GM08714 (cell line): ENCODE results near the gene CCR7.

Experiments
- H3K4me3 ChIP-seq: fragments of 200-500 bp; sonication (Bioruptor generic); 2 replicates; pipeline ENCODE4 v1.5.1; 2014; ENCODE audit warnings: mild to moderate bottlenecking, low read length, inconsistent platforms
- ZNF274 ChIP-seq: IDR thresholded peaks from 2 replicates; pipeline ENCODE4 v1.6.1; 2012; ENCODE audit warnings: mild to moderate bottlenecking, low read depth, low read length

The CCR7 gene

DNA sequence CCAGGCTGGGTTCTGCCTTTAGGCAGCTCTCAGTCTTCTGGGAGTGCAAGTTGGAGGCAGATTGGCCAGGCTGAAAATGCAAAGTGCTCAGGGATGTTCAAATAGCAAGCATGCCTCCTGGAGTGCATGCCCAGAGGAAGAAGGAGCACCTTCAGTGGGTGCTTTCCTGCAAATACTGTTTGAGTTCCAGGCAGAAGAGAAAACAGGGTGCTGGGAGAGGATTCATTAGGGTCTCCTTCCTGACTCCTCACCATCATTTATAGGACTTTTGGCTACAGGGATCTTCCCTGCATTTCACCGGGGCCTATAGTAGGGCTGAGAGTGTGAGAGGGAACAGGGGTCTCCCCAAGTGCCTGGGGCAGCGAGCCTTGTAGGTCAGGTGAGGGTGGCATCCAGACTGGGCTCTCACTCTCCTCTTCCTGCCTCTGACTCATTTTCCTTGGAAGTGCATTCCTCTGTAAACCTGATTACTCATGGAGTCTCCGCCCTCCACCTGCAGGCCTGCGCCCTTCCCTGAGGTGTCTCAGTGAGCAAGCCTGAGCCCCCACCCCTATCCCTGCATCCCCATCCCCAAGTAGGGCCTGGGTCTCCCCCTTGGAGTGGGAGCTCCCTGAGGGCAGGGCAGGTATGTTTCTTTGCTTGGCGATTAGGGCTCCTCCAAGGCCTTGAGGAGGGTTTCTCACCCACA is 46.7 kb downstream of the CCR7 start:
- no peak for TF ChIP-seq ZNF274
- no peak overlapping the region for H3K4me3 ChIP-seq

DNA sequence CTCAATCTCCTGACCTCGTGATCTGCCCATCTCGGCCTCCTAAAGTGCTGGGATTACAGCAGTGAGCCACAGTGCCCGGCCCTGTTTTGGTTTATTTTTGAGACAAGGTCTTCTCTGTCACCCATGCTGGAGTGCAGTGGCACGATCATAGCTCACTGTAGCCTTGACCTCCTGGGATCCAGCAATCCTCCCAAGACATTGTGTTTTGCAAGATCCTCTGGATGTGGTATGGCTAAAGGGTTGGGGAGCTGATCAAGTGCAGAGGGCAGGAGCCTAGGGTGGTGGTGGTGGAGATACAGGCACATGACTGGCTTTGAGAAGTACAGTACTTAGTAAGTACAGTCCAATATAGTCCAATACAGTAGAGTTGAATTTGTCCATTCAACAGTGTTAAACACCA is 47.3 kb downstream of the CCR7 start:
- H3K4me3 ChIP-seq, result no peak overlapping the region
- no peak for TF ChIP-seq ZNF274

- peak overlapping the region; percentile 5; the same call in 1 of the 2 replicates for H3K4me3 ChIP-seq
- no peak for TF ChIP-seq ZNF274
These were observed 48.0 kb downstream of the CCR7 start for GRCh38 chr17:40517286-40517662.

GRCh38 chr17:40516581-40517285 is 48.5 kb downstream of the CCR7 start:
- H3K4me3 ChIP-seq, result peak overlapping the region; percentile 5; the same call in 1 of the 2 replicates
- TF ChIP-seq ZNF274, result no peak

DNA sequence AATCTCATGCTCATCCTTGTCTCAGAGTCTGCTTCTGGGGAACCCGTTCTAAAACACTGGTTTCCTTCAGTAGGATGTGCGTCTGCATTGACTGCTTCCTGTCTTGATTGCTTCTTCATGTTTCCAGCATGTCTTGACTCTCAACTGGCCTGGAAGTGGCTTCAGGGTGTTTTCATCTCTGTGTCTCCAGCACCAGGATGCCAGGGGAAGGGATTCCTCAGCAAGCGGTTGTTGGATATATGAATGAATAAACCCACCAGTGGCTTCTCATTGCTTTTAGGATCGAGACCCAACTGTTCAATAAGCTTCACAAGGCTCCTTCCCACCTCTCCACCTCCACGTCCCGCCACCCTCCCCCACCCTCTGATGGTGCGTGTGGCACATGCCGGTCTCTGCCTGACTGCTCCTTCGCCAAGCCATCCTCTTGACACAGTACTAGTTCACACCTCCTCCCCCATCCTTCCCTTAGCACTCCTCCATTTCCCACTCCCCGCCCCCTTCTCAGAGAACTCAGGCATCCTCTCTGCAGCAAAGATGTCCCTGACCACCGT is 49.7 kb downstream of the CCR7 start:
- H3K4me3 ChIP-seq, result no peak overlapping the region
- no peak for TF ChIP-seq ZNF274

- H3K4me3 ChIP-seq, result no peak overlapping the region
- no peak for TF ChIP-seq ZNF274
These were observed 50.3 kb downstream of the CCR7 start for GRCh38 chr17:40515011-40515410.

- TF ChIP-seq ZNF274, result no peak
- H3K4me3 ChIP-seq, result no peak overlapping the region
These were observed 51.0 kb downstream of the CCR7 start for GRCh38 chr17:40514013-40514875.

DNA sequence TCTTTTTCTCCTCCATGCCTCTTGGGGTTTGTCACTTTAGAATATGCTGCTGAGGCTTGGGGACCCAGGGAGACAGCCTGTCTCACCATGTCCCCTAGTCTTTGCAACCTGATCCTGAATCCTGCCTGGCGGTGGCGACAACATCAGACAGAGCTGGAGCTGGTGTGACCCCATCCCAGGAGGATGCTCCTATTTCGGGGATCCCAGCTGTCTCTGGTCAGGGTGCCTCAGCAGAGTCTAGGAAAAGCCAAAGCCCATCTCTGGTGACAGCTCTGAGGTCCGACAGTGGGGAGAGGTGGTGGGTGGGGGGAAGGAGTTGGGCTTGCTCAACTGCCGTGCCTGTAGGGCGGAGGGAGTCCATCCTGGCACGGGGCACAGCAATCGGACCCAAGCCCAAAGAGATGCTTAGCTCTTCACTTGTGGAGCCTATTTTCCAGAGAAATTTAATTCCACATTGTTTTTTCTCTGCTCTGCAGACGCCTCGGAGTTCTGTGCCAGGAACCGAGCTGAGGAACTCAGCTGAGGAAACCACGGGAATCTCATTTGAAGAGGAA is 53.5 kb downstream of the CCR7 start:
- no peak overlapping the region for H3K4me3 ChIP-seq
- no peak for TF ChIP-seq ZNF274

DNA sequence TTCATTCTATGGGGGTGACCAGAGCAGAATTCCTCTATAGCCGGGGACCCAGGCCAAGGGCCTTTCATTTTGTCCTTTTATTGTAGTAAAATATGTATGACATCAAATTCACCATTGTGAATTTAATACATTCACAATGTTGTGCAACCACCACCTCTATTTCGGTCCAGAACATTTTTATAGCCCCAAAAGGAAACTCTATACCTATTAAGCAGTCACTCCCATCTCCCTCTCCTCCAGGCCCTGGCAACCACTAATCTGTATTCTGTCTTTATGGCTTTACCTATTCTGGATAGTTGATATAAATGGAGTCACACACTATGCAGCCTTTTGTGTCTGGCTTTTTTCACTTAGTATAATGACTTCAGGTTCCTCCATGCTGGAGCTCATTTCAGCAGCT is 54.1 kb downstream of the CCR7 start:
- TF ChIP-seq ZNF274, result no peak
- H3K4me3 ChIP-seq, result no peak overlapping the region

GRCh38 chr17:40510328-40510648 is 55.0 kb downstream of the CCR7 start:
- no peak overlapping the region for H3K4me3 ChIP-seq
- TF ChIP-seq ZNF274, result no peak

DNA sequence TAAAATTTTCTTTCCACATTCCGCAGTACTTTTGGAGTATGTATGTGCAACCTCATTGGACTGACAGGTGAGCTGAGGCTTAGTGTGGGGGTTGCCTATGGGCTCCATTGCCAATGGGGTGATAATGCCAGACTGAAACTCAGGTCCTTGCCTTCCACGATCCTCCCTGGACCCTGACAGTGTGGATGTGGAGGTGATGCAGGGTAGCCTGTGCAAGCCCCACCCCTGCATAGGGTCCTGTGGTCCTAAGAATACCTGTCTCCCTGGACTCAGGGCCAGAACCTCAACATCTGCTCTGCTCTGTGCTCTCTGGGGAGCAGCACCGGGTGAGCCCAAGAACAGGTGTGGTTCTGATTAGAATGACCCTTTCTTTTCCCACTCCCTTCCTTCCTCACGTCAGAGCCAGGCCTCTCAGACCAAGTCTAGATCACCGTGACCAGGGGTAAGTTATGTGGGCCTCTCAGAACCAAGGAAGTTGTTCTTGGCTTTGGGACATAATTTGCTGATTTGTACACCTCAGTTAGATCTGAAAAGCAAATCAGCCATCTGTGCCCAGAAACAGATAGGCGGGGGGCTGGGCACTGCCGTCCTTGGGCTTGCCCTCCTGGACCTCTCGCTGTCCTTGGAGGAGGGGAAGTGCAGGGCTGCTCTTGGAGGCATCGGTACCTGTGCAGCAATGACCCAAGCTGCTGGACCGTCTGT is 55.5 kb downstream of the CCR7 start:
- no peak for TF ChIP-seq ZNF274
- no peak overlapping the region for H3K4me3 ChIP-seq

DNA sequence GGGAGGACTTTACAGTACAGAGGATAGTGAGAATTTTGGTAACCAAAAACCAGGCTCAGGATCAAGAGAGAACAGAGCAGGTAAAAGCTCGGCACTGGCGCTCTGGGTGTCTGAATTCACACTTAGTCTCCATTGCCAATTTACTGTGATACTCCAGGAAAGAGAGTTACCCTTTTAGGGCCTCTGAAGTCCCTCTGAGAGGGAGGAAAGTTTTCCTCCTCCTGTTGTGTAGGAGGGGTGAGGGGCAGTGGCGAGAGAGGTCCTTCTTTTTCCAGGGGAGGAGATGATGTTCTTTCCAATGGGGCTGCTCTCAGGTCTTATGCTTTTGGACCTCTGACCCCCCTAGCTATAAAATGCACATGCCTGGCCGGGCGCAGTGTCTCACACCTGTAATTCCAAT is 58.5 kb downstream of the CCR7 start:
- H3K4me3 ChIP-seq, result no peak overlapping the region
- no peak for TF ChIP-seq ZNF274
